Liver (tissue), 3 donors: ENCODE results near the gene MIPEP.

ENCODE experiments used
- ATF3 ChIP-seq: IDR thresholded peaks from 2 replicates; pipeline ENCODE4 v1.6.1; 2016; ENCODE audit warnings: antibody characterized with exemption
- CTCF ChIP-seq: fragments of 150-350 bp; IDR thresholded peaks from 2 replicates; pipeline ENCODE4 v1.5.1; 2017; ENCODE audit warnings: improper control_type of control experiment, low read depth, low read length; ENCODE audit not compliant: missing input control
- EGR1 ChIP-seq, 2 donors: IDR thresholded peaks; 2 replicates each; pipeline ENCODE4 v1.6.1; 2016 to 2018; ENCODE audit warnings: antibody characterized with exemption in 2 of 2, low read depth in 2 of 2
- JUND ChIP-seq, 2 donors: IDR thresholded peaks; 2 replicates each; pipeline ENCODE4 v1.6.1; 2016; ENCODE audit warnings: antibody characterized with exemption in 2 of 2
- MAX ChIP-seq: IDR thresholded peaks from 2 replicates; pipeline ENCODE4 v1.6.1; 2016; ENCODE audit warnings: antibody characterized with exemption
- NR2F2 ChIP-seq: IDR thresholded peaks from 2 replicates; pipeline ENCODE4 v1.6.1; 2016; ENCODE audit warnings: antibody characterized with exemption
- REST ChIP-seq: IDR thresholded peaks from 2 replicates; pipeline ENCODE4 v1.6.1; 2016; ENCODE audit warnings: antibody characterized with exemption, mild to moderate bottlenecking
- RXRA ChIP-seq, 2 donors: IDR thresholded peaks; 2 replicates each; pipeline ENCODE4 v1.6.1; 2017 to 2018; ENCODE audit warnings: antibody characterized with exemption in 2 of 2, mild to moderate bottlenecking in 1 of 2
- SP1 ChIP-seq: IDR thresholded peaks from 2 replicates; pipeline ENCODE4 v1.6.1; 2018; ENCODE audit warnings: antibody characterized with exemption, mild to moderate bottlenecking
- TAF1 ChIP-seq: conservative IDR thresholded peaks from 2 replicates; pipeline ENCODE4 v1.6.1; 2016; ENCODE audit warnings: antibody characterized with exemption, mild to moderate bottlenecking
- YY1 ChIP-seq: IDR thresholded peaks from 2 replicates; pipeline ENCODE4 v1.6.1; 2016; ENCODE audit warnings: antibody characterized with exemption, mild to moderate bottlenecking
- donor health status: healthy.
- donor health status: healthy.

GRCh38 chr13:23695196-23695595, 194.0 kb downstream of the MIPEP start:
- no peak for TF ChIP-seq CTCF
- TF ChIP-seq REST, result no peak
- no peak for TF ChIP-seq RXRA (IDR thresholded peaks at IDR 0.05)
- TF ChIP-seq YY1, result no peak
- no peak for TF ChIP-seq ATF3
- TF ChIP-seq JUND (IDR thresholded peaks at IDR 0.05), result no peak
- no peak for TF ChIP-seq MAX
- TF ChIP-seq SP1, result no peak
- no peak for TF ChIP-seq TAF1
- no peak for TF ChIP-seq EGR1 (IDR thresholded peaks at IDR 0.05; ENCODE audit: low read depth in 2 of 2)
- no peak for TF ChIP-seq NR2F2
